GM19452 (cell line): Measurements from ENCODE around the gene FKBP1A.
"Not testable (repeated sequence)": the region's sequence is repeated elsewhere in the genome, so short reads cannot be mapped to it uniquely, and the experiment has no call there.

Experiments used
- ATAC-seq: cut with Tn5 transposase; IDR thresholded peaks from one replicate; pipeline ENCODE4 v1.9.1; 2021; ENCODE audit not compliant: unreplicated experiment

The FKBP1A gene

GRCh38 chr20:1417790-1418189 lies 24.9 kb upstream of the FKBP1A start:
- no peak for ATAC-seq

GRCh38 chr20:1417273-1417672 lies 24.4 kb upstream of the FKBP1A start:
- ATAC-seq, result no peak

DNA sequence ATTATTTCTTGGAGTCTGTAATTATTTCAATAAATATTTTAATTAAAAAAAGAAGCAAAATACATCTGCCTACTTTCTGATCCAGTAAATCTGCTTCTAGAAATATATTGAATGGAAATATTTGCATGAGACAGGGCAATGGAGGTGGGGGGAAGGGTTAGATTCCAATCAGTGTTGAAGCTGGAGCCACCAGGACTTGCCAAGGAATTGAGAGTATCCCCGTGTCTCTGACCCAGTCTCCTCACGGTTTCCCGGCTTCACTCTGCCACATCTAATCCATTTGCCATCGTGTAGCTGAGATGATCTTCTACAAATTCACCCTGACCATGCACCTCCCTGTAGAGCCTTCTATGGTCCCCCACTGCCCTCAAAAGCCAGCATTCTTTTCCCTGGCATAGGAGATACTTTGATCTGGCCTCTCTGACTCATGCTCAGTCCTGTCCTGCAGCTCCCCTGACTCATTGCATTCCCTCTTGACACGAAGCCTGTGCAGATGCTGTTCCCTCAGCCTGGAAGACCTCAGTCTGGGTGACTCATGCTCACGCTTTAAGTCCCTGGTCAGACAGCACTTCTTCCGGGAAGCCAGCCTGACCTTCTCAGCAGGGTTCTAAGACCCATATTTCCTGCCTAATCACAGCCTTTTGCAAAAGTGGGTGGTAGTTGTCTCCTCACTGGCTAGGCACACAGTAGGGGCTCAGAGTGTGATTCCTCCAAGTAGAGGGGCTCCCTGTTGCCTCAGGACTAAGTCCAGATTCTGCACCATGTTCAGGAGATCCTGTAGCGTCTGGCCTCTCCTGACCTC lies 23.0 kb upstream of the FKBP1A start:
- no peak for ATAC-seq

- no peak for ATAC-seq
Observed at GRCh38 chr20:1414982-1415381, 22.1 kb upstream of the FKBP1A start.

DNA sequence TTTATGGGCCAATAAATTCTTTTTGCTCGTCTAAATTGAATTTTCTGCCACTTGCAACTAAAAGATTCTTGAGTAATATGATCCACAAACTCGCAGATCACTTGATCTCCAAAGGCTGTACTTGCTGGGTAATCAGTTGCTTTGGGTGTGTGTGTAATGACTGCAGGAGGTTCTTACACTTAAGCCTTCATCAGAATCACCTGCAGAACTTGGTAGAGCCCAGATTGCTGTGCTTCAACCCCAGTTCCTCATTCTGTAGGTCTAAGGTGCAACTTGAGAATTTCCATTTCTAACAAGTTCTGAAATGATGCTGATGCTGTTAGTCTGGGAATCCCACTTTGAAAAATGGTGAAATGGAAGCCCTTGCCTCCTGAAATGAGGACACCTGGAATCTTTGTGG lies 12.9 kb upstream of the FKBP1A start:
- no peak for ATAC-seq

DNA sequence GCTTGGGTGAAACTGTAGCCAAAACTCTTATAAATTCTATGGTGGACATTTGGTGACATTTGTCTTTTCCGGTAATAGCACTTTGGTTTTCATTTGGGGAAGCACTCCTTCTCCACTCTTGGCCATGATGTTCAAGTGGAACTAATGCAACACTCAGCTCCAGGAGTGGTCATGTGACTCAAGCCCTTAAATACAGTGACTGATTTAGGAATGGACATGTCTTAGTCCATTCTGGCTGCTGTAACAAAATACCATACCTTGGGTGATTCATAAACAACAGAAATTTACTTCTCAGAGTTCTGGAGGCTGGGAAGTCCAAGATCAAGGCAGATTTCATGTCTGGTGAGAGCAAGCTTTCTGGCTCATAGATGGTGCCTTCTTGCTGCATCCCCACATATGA lies 10.8 kb upstream of the FKBP1A start:
- no peak for ATAC-seq

DNA sequence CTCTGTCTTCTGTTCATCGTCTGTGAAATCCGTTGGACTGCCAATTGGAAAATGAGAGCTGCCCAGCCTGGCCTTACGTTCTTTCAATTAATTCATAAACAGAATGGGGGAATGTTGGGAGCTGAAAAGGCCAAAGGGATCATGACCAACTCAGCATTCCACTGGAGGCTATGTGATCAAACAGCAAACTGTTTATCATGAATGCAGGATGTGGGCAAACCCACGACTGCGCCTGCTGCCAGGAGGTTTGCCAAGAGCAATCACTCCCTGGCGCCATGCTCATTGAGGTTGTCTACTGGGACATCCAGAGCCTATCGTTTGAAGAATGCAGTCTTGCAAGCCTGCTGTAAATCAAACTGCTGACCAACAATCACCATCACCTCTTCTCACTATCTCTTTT lies 9.3 kb upstream of the FKBP1A start:
- ATAC-seq, result no peak

GRCh38 chr20:1401451-1401907 lies 8.6 kb upstream of the FKBP1A start:
- ATAC-seq, result no peak

DNA sequence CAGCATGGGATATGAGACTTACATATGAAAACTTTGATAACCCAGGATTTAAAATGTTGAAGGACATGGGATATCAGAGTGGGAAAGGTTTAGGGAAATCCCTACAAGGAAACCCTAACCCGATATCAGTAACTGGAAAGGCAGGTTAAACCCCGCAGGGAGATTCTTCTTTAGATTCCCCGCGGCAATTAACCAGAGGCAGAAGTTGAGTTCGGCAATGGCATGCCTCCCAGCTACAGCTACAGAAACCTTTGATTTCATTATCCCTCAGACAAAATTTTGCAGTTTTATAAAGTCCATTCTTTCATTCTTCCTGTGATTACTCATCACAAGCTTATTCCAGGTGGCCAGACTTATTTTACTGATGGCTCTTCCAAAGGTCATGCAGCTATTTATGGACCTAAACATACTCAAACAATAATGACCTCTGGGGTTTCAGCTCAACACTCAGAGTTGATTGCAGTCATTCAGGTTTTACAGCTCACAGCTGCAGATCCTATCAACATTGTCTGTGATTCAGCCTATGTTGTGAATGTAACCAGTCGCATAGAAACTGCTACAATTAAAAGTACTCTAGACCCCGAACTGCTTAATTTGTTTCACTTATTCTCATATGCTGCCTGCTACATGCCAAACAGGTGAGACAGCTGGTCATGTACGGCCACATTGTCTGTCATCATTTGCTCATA lies 7.0 kb upstream of the FKBP1A start:
- ATAC-seq, result not testable (repeated sequence)

GRCh38 chr20:1398185-1398584 lies 5.3 kb upstream of the FKBP1A start:
- ATAC-seq, result not testable (repeated sequence)

DNA sequence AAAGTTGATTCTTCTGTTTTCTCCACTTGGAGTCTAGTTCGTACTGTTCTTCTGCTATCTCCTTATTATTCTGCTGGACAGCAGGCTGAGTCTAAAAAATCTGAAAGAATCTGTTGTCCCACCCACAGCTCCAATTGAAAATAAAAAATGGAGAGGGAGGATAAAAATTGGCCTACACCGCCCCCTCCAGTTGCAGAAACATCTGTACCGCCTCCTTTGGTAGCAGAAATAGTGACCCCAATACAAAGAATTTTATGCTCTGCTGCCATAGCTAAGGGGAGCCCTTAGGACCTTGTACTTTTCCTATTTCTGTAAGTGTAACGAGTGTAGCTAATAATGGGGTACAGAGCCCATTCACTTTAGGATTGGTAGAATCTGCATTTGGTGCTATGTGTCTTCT lies 4.9 kb upstream of the FKBP1A start:
- no peak for ATAC-seq

GRCh38 chr20:1396702-1397101 lies 3.8 kb upstream of the FKBP1A start:
- no peak for ATAC-seq

- ATAC-seq, result no peak
Observed at GRCh38 chr20:1396264-1396663, 3.4 kb upstream of the FKBP1A start.

DNA sequence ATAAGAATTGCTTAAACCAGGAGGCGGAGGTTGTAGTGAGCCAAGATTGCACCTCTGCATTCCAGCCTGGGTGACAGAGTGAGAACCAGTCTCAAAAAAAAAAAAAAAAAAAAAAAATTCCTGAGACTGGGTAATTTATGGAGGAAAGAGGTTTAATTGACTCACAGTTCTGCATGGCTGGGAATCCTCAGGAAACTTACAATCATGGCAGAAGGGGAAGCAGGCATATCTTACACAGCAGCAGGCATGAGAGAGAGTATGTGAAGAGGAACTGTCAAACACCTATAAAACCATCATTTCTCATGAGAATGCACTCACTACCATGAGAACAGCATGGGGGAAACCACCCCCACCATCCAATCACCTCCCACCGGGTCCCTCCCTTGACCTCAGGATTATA lies 1.8 kb upstream of the FKBP1A start:
- no peak for ATAC-seq

DNA sequence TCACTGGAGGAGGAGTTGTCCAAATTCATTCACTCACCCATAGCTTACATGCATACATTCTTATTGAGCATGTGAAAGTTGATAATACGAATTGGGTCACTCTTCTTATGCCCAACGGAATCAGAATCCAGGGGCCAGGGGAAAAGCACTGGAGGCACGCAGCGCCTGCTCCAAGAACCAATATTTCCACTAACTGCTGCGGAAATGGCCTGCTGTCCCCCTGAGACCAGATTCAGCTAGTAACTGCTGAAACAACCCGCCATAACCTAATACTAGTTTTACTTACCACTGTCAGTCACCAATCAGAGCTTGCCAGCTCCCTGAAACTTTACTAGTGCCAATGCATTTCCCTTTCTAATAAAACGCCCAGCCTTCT lies 641 bp upstream of the FKBP1A start:
- no peak for ATAC-seq

GRCh38 chr20:1392443-1392692 lies 486 bp downstream of the FKBP1A start:
- peak; percentile 23 for ATAC-seq

DNA sequence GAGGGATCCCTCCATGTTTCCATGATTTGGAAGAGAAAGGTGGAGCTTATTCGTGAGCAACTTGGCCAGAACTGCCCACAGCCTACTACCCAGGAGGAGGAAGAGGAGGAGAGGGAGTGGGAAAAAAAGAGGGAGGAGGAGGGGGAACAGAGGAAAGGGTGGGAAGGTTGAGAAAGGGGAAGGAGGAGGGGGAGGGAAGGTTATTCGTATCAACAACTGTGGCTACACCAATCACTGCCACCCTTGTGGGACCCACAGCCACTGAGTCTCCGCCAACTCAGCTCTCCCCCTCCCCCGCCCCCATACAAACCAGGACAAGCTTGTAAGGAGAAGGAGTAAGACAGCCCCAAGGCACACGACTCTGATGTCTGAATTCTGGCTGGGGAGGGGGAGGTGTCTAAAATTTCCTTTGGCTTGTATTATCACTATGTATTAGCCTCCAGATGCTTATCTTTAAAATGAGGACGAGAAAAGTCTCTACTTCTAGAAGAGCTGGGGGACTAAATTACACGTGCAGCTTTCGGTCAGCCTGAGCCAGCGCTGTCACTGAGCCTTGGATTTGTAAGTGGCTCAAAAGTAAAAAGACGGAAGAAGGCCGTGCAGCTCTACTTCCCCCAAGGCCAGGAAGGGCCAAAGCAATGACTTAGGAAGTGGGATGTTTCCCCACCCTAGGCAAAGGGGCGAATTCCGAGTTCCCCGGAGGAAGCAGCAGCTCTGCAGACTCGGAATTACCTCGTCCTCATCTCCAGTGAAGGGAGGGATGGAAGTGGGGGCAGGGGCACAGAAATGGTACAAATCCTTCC lies 1.0 kb downstream of the FKBP1A start:
- no peak for ATAC-seq

GRCh38 chr20:1390581-1391403 lies 2.1 kb downstream of the FKBP1A start:
- ATAC-seq, result no peak

- no peak for ATAC-seq
Observed at GRCh38 chr20:1389703-1390580, 2.9 kb downstream of the FKBP1A start.
